Skeletal muscle tissue (tissue), 4 donors: Measurements from ENCODE around the gene MAPK14. TPM values are rescaled to one million over a fixed set of nuclear protein-coding genes. Genes with fewer than 3 reads are reported as not detected.

Experiments used
- H3K27ac ChIP-seq: one replicate; pipeline ENCODE4 v1.7.0; 2013; ENCODE audit warnings: mild to moderate bottlenecking, low read depth, low read length, inconsistent platforms
- H3K27me3 ChIP-seq, 3 donors: one replicate each; pipeline ENCODE4 v1.7.0; 2013; ENCODE audit warnings: low read length in 3 of 3; ENCODE audit not compliant: control insufficient read depth in 3 of 3, insufficient read depth in 3 of 3
- H3K36me3 ChIP-seq, 3 donors: one replicate each; pipeline ENCODE4 v1.7.0; 2013; ENCODE audit warnings: low read length in 3 of 3; ENCODE audit not compliant: control insufficient read depth in 3 of 3, insufficient read depth in 3 of 3
- H3K4me1 ChIP-seq, 3 donors: one replicate each; pipeline ENCODE4 v1.7.0; 2013; ENCODE audit warnings: low read length in 3 of 3, mild to moderate bottlenecking in 3 of 3; ENCODE audit not compliant: control insufficient read depth in 3 of 3, insufficient read depth in 3 of 3
- H3K4me3 ChIP-seq, 3 donors: one replicate each; pipeline ENCODE4 v1.7.0; 2013; ENCODE audit warnings: low read length in 3 of 3
- H3K9ac ChIP-seq, 3 donors: one replicate each; pipeline ENCODE4 v1.7.0; 2013; ENCODE audit warnings: low read length in 3 of 3, mild to moderate bottlenecking in 3 of 3, moderate library complexity in 2 of 3, low read depth in 1 of 3
- H3K9me3 ChIP-seq, 3 donors: one replicate each; pipeline ENCODE4 v1.7.0; 2013; ENCODE audit warnings: low read length in 3 of 3; ENCODE audit not compliant: control insufficient read depth in 3 of 3
- total RNA-seq: library from RNA; depleted of rRNA; stranded (reverse); fragments of >200 nt; gene quantifications from one replicate; pipeline ENCODE4 v1.2.3, GENCODE V29; 2014
- donor health status: Osteomylitis.

MAPK14 gene
- total RNA-seq, 1 donor from 2014 or later, result 38.1 TPM

DNA sequence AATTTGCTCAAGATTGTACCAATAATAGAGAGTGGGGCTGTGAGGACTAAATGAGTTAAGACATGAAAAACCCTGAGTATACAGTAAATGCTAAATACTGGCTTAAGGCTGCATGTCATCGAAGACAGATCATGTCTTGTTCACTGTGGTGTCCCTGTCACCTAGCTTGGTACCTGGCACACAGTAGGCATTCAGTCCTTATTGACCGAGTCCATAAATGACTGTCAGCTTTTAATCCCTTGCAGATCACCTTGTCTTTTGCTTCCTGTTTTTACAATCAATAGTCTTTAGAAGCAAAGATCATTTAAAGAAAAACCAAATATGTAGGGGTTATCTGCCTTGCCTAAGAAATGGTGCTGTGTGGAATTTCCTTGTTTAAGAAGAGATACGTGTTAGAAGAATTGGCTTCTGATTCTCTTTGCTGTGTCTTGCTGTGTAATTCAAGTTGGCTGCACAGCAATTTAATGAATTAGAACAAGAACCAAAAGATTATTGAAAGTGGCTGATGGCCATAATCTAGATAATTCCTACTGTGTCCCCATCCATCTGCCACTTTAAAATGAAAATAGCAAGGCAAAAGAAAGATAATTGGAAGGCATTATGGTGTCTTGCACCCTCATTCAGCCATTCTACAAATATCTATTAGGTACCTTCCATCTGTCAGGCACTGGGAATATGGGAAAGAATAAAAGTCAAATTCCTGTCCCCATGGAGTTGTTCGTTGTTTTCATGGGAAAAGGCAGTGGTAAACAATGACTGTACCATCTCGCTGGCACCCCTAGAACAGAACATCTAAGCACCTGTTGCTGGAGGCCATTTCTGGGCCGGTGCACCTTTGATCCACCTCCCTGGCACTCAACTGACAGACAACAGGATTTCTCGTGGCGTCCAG is 90.3 kb downstream of the MAPK14 start:
- Histone ChIP-seq H3K4me1 (peaks cover 17 to 29% (median 18%) of the 10 kb centered on the region in 3 donors), H3K27ac (no peak overlapping the region), H3K9me3 (no peaks in the 10 kb centered on the region), H3K4me3 (no peak overlapping the region), H3K36me3 (peaks cover 0 to 7% (median 5%) of the 10 kb centered on the region in 3 donors), H3K27me3 (no peaks in the 10 kb centered on the region), H3K9ac (no peak overlapping the region)

DNA sequence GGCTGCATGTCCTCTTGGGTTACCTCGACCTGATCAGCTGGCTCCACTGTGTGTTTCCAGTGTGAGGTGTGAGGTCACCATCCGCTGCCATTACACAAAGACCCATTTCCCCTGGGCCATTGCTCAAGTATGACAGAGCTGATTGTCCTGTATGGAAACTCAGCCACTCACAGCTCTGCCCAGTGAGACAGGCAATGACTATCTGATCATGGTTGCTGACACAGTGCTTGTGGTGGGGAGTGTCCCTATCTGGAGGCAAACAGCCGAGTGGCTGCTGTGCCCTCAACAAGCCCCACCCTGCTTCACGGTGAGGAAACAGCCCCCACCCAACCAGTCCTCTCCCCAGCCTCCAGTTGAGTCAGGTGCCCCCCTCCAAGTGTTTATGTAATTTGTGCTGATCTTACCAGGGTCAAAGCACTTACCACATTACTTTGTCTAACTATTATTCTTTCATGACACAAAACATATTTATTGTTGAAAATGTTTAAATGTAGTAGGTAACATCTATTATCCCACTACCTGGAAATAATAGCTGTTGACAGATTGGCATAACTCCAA is 91.0 kb downstream of the MAPK14 start:
- peaks cover 17 to 35% (median 18%) of the 10 kb centered on the region in 3 donors for H3K4me1 ChIP-seq
- no peaks in the 10 kb centered on the region for H3K9me3 ChIP-seq
- H3K27ac ChIP-seq, result no peak overlapping the region
- no peak overlapping the region for H3K9ac ChIP-seq
- peaks cover 0 to 7% (median 5%) of the 10 kb centered on the region in 3 donors for H3K36me3 ChIP-seq
- no peak overlapping the region for H3K4me3 ChIP-seq
- H3K27me3 ChIP-seq, result no peaks in the 10 kb centered on the region

DNA sequence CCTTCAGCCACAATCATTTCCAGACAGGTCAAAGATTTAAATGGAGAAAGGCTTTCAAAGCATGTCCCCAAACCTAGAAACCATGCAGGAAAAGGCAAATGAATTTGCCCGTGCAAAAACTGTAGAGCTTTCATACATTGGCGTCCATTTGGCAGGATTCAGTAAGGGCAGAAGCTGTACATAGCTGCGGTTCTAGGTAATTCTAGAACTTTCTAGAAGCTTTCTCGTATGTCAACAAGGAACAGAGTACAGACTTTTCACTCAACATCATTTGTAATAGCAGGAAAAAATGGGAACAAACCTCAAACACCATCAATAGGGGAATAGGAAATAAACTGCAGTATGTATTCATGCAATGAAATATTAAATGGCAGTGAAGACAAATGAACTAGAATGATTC is 91.6 kb downstream of the MAPK14 start:
- H3K27ac ChIP-seq, result no peak overlapping the region
- no peaks in the 10 kb centered on the region for H3K27me3 ChIP-seq
- H3K9me3 ChIP-seq, result no peaks in the 10 kb centered on the region
- peaks cover 0 to 7% (median 5%) of the 10 kb centered on the region in 3 donors for H3K36me3 ChIP-seq
- H3K9ac ChIP-seq, result no peak overlapping the region
- H3K4me1 ChIP-seq, result peaks cover 12 to 32% (median 15%) of the 10 kb centered on the region in 3 donors
- no peak overlapping the region for H3K4me3 ChIP-seq

DNA sequence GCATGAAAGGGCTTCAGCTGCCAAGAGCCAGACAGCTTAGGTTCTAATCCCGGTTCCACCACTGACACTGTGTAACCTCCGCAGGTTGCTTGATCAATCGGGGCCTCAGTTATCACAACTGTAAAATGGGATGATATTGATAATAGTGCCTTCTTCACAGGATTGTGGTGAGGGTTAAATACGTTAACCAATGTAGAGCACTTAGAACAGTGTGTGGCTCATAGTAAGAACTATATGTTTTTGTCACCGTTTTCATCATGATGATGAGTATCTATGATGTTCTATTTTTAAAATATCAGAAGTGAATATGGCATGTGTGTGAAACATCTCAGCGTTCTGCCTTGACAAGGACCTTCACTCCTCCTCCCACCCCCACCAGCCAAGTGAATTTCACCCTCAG is 92.4 kb downstream of the MAPK14 start:
- H3K36me3 ChIP-seq, result peaks cover 0 to 7% (median 5%) of the 10 kb centered on the region in 3 donors
- no peaks in the 10 kb centered on the region for H3K9me3 ChIP-seq
- H3K27ac ChIP-seq, result no peak overlapping the region
- H3K4me1 ChIP-seq, result peaks cover 9 to 28% (median 15%) of the 10 kb centered on the region in 3 donors
- H3K4me3 ChIP-seq, result no peak overlapping the region
- H3K27me3 ChIP-seq, result no peaks in the 10 kb centered on the region
- H3K9ac ChIP-seq, result no peak overlapping the region

DNA sequence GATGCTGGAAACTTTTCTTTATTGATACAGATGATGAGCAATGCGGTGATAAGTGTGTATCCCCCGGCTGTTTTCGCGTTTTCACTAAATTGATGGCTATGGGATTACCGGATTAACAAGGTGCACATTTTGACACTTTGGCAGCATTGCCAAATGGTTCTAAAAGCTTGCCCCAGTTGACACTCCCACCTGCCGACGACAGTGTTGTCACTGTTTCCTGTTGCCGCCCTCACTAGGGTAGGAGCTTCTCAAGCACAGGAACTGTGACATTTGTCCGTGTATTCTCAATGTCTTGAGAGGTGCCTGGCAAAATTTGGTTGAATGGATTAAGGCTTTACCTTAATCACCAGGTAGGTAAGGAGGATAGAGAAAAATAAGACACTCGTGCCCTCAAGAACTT is 92.9 kb downstream of the MAPK14 start:
- H3K27ac ChIP-seq, result no peak overlapping the region
- H3K9me3 ChIP-seq, result no peaks in the 10 kb centered on the region
- no peak overlapping the region for H3K9ac ChIP-seq
- H3K27me3 ChIP-seq, result no peaks in the 10 kb centered on the region
- peaks cover 0 to 7% (median 5%) of the 10 kb centered on the region in 3 donors for H3K36me3 ChIP-seq
- peaks cover 6 to 27% (median 15%) of the 10 kb centered on the region in 3 donors for H3K4me1 ChIP-seq
- no peak overlapping the region for H3K4me3 ChIP-seq

DNA sequence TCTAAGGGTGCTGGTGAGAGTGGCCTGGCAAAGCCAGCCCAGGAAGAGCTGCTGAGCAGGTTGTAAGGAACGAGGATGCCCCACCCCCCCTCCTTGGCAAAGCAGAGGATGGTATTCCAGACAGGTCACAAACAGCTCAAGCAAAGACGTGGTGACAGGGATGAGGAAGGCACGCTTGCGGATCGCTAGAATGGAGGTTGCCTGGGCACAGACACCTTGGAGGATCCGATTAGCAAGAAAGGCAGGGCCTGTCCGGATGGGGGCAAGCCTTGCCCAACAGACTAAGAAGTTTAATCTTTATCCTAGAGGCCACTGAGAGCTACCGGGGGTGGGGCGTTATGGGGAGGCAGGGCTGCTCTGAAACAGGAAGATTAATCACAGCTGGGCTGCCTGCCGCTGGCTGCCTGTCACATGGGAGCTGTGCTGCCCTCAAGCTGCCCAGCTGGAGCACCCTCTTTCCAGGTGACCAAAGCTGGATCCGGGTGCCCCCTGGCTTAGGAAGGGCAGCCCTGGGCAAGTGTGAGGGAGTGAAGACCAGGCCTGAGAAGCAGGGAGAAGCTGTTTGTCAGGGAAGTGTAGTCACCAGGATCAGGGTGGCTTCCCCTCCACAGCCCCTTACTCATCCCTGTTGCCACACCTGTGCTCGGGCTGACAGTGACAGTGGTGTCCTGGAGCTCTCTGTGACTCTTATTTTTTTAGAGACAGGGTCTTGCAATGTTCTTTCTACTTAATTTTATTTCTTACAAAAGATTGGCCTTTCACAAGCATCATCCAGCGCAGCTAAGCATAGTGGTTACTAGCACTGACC is 93.6 kb downstream of the MAPK14 start:
- Histone ChIP-seq H3K4me1 (peaks cover 6 to 27% (median 15%) of the 10 kb centered on the region in 3 donors), H3K27me3 (peaks cover 0 to 5% (median 4%) of the 10 kb centered on the region in 3 donors), H3K36me3 (peaks cover 0 to 7% (median 5%) of the 10 kb centered on the region in 3 donors), H3K27ac (no peak overlapping the region), H3K9me3 (no peaks in the 10 kb centered on the region), H3K4me3 (no peak overlapping the region), H3K9ac (peak overlapping the region in 1 of 3 donors; percentile 54)

DNA sequence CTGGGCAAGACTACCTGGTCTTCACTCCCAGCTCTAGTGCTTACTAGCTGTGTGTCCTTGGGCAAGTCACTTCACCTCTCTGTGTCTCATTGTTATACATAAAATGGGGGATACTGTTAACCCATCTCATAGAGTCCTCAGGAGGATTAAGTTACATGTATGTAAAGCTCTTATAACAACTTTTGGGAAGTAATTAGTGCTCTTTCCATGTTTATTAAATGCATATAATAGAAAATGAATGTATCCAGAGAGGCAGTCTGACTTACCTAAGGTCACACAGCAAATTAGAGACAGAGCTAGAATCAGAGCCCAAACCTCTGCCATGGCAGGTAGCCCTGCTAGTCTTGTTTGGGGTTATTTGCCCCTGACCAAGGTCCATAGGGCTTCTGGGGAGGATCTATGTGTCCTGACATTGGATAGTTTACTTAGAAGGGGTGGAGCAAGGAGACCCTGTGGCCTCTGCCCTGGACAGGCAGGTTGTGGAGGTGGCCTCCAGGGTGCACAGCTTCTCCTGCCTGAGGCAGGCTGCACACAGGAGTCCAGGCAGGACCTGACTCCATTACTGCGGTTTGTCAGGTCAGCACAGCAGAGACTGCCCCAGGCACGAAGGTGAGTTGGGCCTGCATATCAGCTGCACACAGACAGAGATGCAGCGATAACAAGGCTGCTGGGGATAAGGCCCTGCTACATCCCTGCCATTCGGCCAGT is 94.3 kb downstream of the MAPK14 start:
- H3K4me1 ChIP-seq, result peaks cover 6 to 27% (median 15%) of the 10 kb centered on the region in 3 donors

DNA sequence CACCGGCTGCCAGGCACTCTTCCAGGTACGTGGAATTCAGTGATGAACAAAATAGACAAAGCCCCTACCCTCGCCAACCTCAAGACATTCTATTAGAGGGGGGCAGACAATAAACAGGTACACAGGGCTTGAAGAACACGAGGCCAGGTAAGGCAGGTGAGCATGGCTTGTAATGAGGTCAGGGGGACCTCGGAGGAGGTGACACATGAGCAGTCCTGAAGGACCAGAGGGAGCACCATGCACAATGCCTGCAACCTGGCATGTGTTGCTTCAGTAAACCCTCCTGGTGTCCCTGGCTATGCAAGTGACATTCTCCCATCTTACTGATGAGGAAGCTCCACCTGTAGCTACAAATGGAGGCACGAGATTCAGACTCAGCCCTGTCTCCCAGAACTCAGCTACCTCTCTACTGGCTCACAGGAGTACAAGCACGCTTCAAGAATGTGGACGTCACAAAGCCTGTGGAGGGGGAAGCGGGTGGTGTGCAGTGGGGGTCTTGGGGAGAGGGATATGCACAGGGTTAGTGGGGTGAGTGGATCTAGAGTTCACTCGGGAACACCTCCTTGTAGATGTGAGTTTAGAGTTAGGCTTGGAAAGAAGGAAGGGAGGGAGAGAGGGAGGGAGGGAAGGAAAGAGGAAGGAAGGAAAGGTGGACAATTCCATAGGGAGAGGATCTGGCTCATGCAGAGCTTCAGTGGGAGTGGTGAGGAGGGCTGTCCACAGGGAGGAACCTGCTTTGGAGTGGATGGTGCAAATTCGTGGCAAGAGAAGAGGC is 95.1 kb downstream of the MAPK14 start:
- Histone ChIP-seq H3K9ac (no peak overlapping the region), H3K36me3 (peaks cover 0 to under 1% (median 0%) of the 10 kb centered on the region in 3 donors), H3K9me3 (no peaks in the 10 kb centered on the region), H3K27me3 (peaks cover 0 to 10% (median 9%) of the 10 kb centered on the region in 3 donors), H3K4me1 (peaks cover 10 to 33% (median 15%) of the 10 kb centered on the region in 3 donors), H3K4me3 (no peak overlapping the region), H3K27ac (no peak overlapping the region)

More for the DNA sequence above, 94.3 kb downstream of the MAPK14 start:
- Histone ChIP-seq H3K4me3 (no peak overlapping the region), H3K9me3 (no peaks in the 10 kb centered on the region), H3K27me3 (peaks cover 0 to 7% (median 5%) of the 10 kb centered on the region in 3 donors), H3K9ac (no peak overlapping the region), H3K27ac (no peak overlapping the region), H3K36me3 (peaks cover 0 to 5% (median 3%) of the 10 kb centered on the region in 3 donors)
